H9 (cell line): ENCODE data around the gene CDKAL1. TPM values are rescaled to one million over a fixed set of nuclear protein-coding genes. Genes with fewer than 3 reads are reported as not detected.

Experiments
- DNase-seq: peaks from one replicate; pipeline ENCODE4 v3.0.0-alpha.2; 2017
- H2AFZ ChIP-seq: one replicate; pipeline ENCODE4 v1.6.1; 2013; ENCODE audit warnings: mild to moderate bottlenecking, low read length, control low read depth, moderate library complexity
- H2AK5ac ChIP-seq: 2 replicates; pipeline ENCODE4 v1.6.1; 2013; ENCODE audit warnings: low read length, control low read depth, mixed read lengths; ENCODE audit not compliant: insufficient read length
- H2BK120ac ChIP-seq: one replicate; pipeline ENCODE4 v1.6.1; 2013; ENCODE audit warnings: low read depth, mild to moderate bottlenecking, low read length, control low read depth, inconsistent platforms; ENCODE audit not compliant: poor library complexity, severe bottlenecking
- H2BK12ac ChIP-seq: 2 replicates; pipeline ENCODE4 v1.6.1; 2013; ENCODE audit warnings: low read length, control low read depth, mixed read lengths, low read depth; ENCODE audit not compliant: insufficient read length
- H2BK15ac ChIP-seq: 2 replicates; pipeline ENCODE4 v1.6.1; 2013; ENCODE audit warnings: low read depth, low read length, control low read depth
- H2BK20ac ChIP-seq: one replicate; pipeline ENCODE4 v1.6.1; 2013; ENCODE audit warnings: low read depth, mild to moderate bottlenecking, low read length, control low read depth, inconsistent platforms; ENCODE audit not compliant: poor library complexity, severe bottlenecking
- H2BK5ac ChIP-seq: 2 replicates; pipeline ENCODE4 v1.6.1; 2013; ENCODE audit warnings: low read length, control low read depth, mixed read lengths; ENCODE audit not compliant: insufficient read length
- H3K14ac ChIP-seq: 2 replicates; pipeline ENCODE4 v1.6.1; 2013; ENCODE audit warnings: low read length, control low read depth; ENCODE audit not compliant: insufficient read depth
- H3K18ac ChIP-seq: 2 replicates; pipeline ENCODE4 v1.6.1; 2013; ENCODE audit warnings: low read depth, mild to moderate bottlenecking, mixed read lengths, low read length, control low read depth; ENCODE audit not compliant: insufficient read length
- H3K23ac ChIP-seq: 2 replicates; pipeline ENCODE4 v1.6.1; 2013; ENCODE audit warnings: low read length, control low read depth, mixed read lengths, low read depth; ENCODE audit not compliant: insufficient read length
- H3K23me2 ChIP-seq: 2 replicates; pipeline ENCODE4 v1.6.1; 2013; ENCODE audit warnings: low read depth, mild to moderate bottlenecking, mixed read lengths, low read length, control low read depth; ENCODE audit not compliant: insufficient read length, poor library complexity, severe bottlenecking
- H3K27ac ChIP-seq: 2 replicates; pipeline ENCODE4 v1.5.1; 2013; ENCODE audit warnings: low read length, control low read depth, mixed read lengths, low read depth; ENCODE audit not compliant: insufficient read length
- H3K27me3 ChIP-seq: 2 replicates; pipeline ENCODE4 v1.6.1; 2013; ENCODE audit warnings: low read length, control low read depth, inconsistent platforms; ENCODE audit not compliant: insufficient read depth
- H3K4ac ChIP-seq: 2 replicates; pipeline ENCODE4 v1.6.1; 2013; ENCODE audit warnings: low read depth, mild to moderate bottlenecking, control low read depth, inconsistent platforms, low read length, moderate library complexity
- H3K4me1 ChIP-seq: 2 replicates; pipeline ENCODE4 v1.6.1; 2013; ENCODE audit warnings: low read length, control low read depth, inconsistent platforms; ENCODE audit not compliant: insufficient read depth
- H3K4me2 ChIP-seq: 2 replicates; pipeline ENCODE4 v1.6.1; 2013; ENCODE audit warnings: low read length, control low read depth, mixed read lengths; ENCODE audit not compliant: insufficient read length, insufficient read depth
- H3K56ac ChIP-seq: 2 replicates; pipeline ENCODE4 v1.6.1; 2013; ENCODE audit warnings: low read depth, mild to moderate bottlenecking, mixed read lengths, low read length, control low read depth; ENCODE audit not compliant: insufficient read length
- H3K79me1 ChIP-seq: 2 replicates; pipeline ENCODE4 v1.6.1; 2013; ENCODE audit warnings: low read depth, mild to moderate bottlenecking, moderate library complexity, low read length, control low read depth, inconsistent platforms; ENCODE audit not compliant: insufficient read depth, poor library complexity, severe bottlenecking
- H3K79me2 ChIP-seq: 2 replicates; pipeline ENCODE4 v1.6.1; 2013; ENCODE audit warnings: low read length, control low read depth, inconsistent platforms; ENCODE audit not compliant: insufficient read depth
- H3K9ac ChIP-seq: 2 replicates; pipeline ENCODE4 v1.6.1; 2013; ENCODE audit warnings: low read length, control low read depth, mixed read lengths; ENCODE audit not compliant: insufficient read length; ENCODE audit errors: extremely low read depth
- H3K9me3 ChIP-seq: one replicate; pipeline ENCODE4 v1.6.1; 2013; ENCODE audit warnings: low read depth, low read length, inconsistent platforms; ENCODE audit not compliant: control insufficient read depth
- H3T11ph ChIP-seq: one replicate; pipeline ENCODE4 v1.6.1; 2013; ENCODE audit warnings: mild to moderate bottlenecking, low read length, control low read depth, inconsistent platforms
- H4K20me1 ChIP-seq: one replicate; pipeline ENCODE4 v1.6.1; 2013; ENCODE audit not compliant: control insufficient read depth, insufficient read length, insufficient read depth
- H4K5ac ChIP-seq: 2 replicates; pipeline ENCODE4 v1.6.1; 2013; ENCODE audit warnings: low read depth, mild to moderate bottlenecking, mixed read lengths, low read length, control low read depth; ENCODE audit not compliant: insufficient read length
- H4K8ac ChIP-seq: replicated peaks from 2 replicates; pipeline ENCODE4 v1.6.1; 2013; ENCODE audit warnings: low read length, control low read depth, mixed read lengths, low read depth; ENCODE audit not compliant: insufficient read length
- H4K91ac ChIP-seq: 2 replicates; pipeline ENCODE4 v1.6.1; 2013; ENCODE audit warnings: low read depth, mild to moderate bottlenecking, moderate library complexity, mixed read lengths, low read length, control low read depth; ENCODE audit not compliant: insufficient read length
- H3K27ac Mint-ChIP-seq, 3 experiments: 2 replicates in 2 of 3; 3 replicates in 1 of 3; pipeline ENCODE4 v1.8.0; 2020 to 2021; ENCODE audit warnings: mixed read lengths in 3 of 3, mild to moderate bottlenecking in 1 of 3, moderate library complexity in 1 of 3
- H3K27me3 Mint-ChIP-seq: 2 replicates; pipeline ENCODE4 v1.8.0; 2021; ENCODE audit warnings: low read depth, mild to moderate bottlenecking, moderate library complexity, mixed read lengths
- H3K36me3 Mint-ChIP-seq, 3 experiments: 2 replicates in 2 of 3; 3 replicates in 1 of 3; pipeline ENCODE4 v1.8.0; 2020 to 2021; ENCODE audit warnings: low read depth in 3 of 3, mixed read lengths in 3 of 3; ENCODE audit not compliant: insufficient read depth in 1 of 3
- H3K4me1 Mint-ChIP-seq, 2 experiments: 2 replicates each; pipeline ENCODE4 v1.8.0; 2020; ENCODE audit warnings: mixed read lengths in 2 of 2
- H3K4me3 Mint-ChIP-seq, 2 experiments: 2 replicates in 1 of 2; 3 replicates in 1 of 2; pipeline ENCODE4 v1.8.0; 2020 to 2021; ENCODE audit warnings: mild to moderate bottlenecking in 2 of 2, mixed read lengths in 2 of 2, moderate library complexity in 1 of 2
- H3K9me3 Mint-ChIP-seq, 2 experiments: 2 replicates in 1 of 2; 3 replicates in 1 of 2; pipeline ENCODE4 v1.8.0; 2020; ENCODE audit warnings: mild to moderate bottlenecking in 2 of 2, mixed read lengths in 2 of 2, moderate library complexity in 1 of 2
- WGBS: extraction: QIAGEN DNeasy Blood & Tissue Kit; methylation state at CpG from one replicate; pipeline ENCODE4 v1.1.7; 2013; ENCODE audit warnings: missing lambda C conversion rate, low lambda C conversion rate, mixed read lengths; ENCODE audit not compliant: insufficient read length; ENCODE audit errors: extremely low coverage; 5-methylcytosine and 5-hydroxymethylcytosine counted together
- total RNA-seq: library from RNA; stranded (reverse); gene quantifications from 2 replicates; pipeline ENCODE4 v1.2.1, GENCODE V29; 2021
- TF ChIP-seq, protein P1 (sequence below): fragments of 200-600 bp; sonication (generic); conservative IDR thresholded peaks from 3 replicates; pipeline ENCODE4 v1.8.0; 2021; ENCODE audit warnings: antibody characterized with exemption, mild to moderate bottlenecking

The CDKAL1 gene
- total RNA-seq, 1 experiment from 2014 or later = 23.0 TPM

- no peak overlapping the region for H3K4me3 Mint-ChIP-seq
- WGBS = no CpG with 5 or more reads among the region's 4 CpGs
- H3K14ac ChIP-seq = no peak overlapping the region
- no peak overlapping the region for H2BK20ac ChIP-seq
- H4K8ac ChIP-seq = no peak overlapping the region
- H3K27me3 Mint-ChIP-seq = no peaks in the 10 kb centered on the region
- no peak overlapping the region for H3K4me2 ChIP-seq
- no peak overlapping the region for H3K9ac ChIP-seq
- H2BK120ac ChIP-seq = no peak overlapping the region
- H3T11ph ChIP-seq = no peak overlapping the region
- H3K9me3 ChIP-seq = no peaks in the 10 kb centered on the region
- H2BK15ac ChIP-seq = no peak overlapping the region
- no peak overlapping the region for H3K23ac ChIP-seq
- H4K5ac ChIP-seq = no peak overlapping the region
- H3K79me2 ChIP-seq = no peaks in the 10 kb centered on the region; the same call in 1 of the 2 replicates
- TF ChIP-seq, protein P1, sequence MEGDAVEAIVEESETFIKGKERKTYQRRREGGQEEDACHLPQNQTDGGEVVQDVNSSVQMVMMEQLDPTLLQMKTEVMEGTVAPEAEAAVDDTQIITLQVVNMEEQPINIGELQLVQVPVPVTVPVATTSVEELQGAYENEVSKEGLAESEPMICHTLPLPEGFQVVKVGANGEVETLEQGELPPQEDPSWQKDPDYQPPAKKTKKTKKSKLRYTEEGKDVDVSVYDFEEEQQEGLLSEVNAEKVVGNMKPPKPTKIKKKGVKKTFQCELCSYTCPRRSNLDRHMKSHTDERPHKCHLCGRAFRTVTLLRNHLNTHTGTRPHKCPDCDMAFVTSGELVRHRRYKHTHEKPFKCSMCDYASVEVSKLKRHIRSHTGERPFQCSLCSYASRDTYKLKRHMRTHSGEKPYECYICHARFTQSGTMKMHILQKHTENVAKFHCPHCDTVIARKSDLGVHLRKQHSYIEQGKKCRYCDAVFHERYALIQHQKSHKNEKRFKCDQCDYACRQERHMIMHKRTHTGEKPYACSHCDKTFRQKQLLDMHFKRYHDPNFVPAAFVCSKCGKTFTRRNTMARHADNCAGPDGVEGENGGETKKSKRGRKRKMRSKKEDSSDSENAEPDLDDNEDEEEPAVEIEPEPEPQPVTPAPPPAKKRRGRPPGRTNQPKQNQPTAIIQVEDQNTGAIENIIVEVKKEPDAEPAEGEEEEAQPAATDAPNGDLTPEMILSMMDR = no peak
- H3K23me2 ChIP-seq = no peaks in the 10 kb centered on the region
- H2BK5ac ChIP-seq = no peak overlapping the region
- no peak for DNase-seq
- no peak overlapping the region for H3K4ac ChIP-seq
- no peaks in the 10 kb centered on the region for H4K20me1 ChIP-seq
- no peak overlapping the region for H2AFZ ChIP-seq
- no peak overlapping the region for H4K91ac ChIP-seq
- H3K56ac ChIP-seq = no peak overlapping the region
- no peak overlapping the region for H2BK12ac ChIP-seq
- H3K18ac ChIP-seq = no peak overlapping the region
- H3K4me1 ChIP-seq = 0 out of 2 replicates have a peak, but pooled peaks cover 2% of the 10 kb centered on the region
- H3K27ac Mint-ChIP-seq = peak overlapping the region in 1 of 3 experiments; percentile 37; a peak in 2 of 7 replicates
- H3K36me3 Mint-ChIP-seq = peaks cover 0 to 8% (median 3%) of the 10 kb centered on the region in 3 experiments; a peak in 4 of 7 replicates
- no peaks in the 10 kb centered on the region for H3K9me3 Mint-ChIP-seq
- H3K4me1 Mint-ChIP-seq = peaks cover 10 to 11% of the 10 kb centered on the region in 2 experiments
- no peaks in the 10 kb centered on the region for H3K27me3 ChIP-seq
- no peak overlapping the region for H2AK5ac ChIP-seq
- no peak overlapping the region for H3K27ac ChIP-seq
- H3K79me1 ChIP-seq = no peaks in the 10 kb centered on the region
Observed at GRCh38 chr6:20639161-20639560, 104.9 kb downstream of the CDKAL1 start.
